ENCODE results near the gene ANKRD18B.
"Not testable (repeated sequence)": the region's sequence is repeated elsewhere in the genome, so short reads cannot be mapped to it uniquely, and the experiment has no call there.

ANKRD18B gene

DNA sequence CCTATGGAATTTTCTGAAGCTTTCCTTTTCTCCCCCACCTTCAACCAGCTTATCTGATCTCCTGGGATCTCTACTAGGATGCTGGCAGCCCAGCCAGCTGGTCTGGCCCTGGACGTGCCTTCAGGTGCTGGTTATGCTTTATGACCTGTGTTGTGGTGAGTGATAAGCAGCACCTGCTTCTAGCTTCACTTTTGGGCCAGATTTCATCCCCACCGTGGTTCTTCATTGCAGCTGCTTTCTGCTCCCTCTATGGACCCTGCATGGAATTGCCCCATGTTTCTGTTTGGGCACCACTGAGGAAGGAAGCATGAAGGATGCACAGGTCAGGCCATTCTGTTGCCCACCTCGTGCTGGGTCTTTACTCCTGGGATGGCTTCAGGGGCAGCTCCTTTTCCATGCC is 80.2 kb downstream of the ANKRD18B start:
- in situ Hi-C loops (cut with MboI; ENCODE audit: low sequenced_read_pairs) = not testable (repeated sequence)

DNA sequence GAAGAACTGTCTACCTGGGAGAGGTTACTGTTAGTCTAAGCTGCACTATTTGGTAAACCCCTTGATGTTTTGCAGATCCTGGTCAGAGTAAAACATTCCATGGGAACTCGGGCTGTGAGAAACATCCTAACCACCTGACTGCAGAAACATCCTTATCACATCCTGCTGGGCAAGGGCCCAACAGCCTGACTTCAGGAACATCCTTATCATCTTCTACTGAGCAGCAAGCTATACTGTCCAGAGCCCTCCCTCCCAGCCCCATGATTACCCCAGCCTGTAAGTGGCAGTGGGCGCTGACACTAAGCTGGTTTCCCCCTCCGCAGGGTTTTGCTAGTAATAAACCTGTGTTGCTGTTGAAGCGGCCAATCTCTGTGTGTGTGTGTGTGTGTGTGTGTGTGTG is 80.9 kb downstream of the ANKRD18B start:
- in situ Hi-C loops (cut with MboI; ENCODE audit: low sequenced_read_pairs) = not testable (repeated sequence)

DNA sequence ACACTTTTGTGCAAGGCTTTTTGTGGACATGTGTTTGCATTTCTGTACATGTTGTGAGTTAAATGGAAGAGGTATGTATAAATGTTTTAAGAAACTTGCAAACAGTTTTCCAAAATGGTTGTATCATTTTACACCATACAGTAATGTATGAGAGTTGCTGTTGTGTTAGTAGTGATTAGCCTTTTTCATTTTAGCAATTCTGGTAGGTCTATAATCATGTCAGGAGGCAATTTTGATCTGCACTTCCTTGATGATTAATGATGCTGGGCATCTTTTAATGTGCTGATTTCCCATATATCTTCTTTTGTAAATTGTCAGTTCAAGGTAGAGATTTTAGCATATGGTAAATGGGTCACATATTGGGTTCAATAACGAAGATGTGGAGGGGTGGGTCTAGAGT is 87.3 kb downstream of the ANKRD18B start:
- in situ Hi-C loops (cut with MboI; ENCODE audit: low sequenced_read_pairs) = no loop called here

DNA sequence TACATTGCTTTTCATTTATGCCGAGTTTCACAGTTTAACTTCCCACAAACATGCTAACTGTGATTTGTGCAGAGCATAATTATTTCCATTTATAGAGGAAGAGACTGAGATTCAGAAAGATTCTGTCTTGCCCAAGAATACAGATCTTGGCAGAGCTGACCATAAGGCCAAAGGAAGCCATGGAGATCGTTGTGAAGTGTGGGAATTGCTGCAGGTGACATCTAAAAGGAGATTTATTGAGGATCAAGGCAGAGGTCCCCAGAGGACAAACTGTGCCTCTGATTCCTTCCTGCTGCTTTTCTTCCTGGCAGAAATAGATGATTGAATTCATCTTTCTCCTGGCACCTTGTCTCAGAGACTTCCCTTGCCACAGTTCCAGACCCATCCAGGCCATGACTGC is 88.4 kb downstream of the ANKRD18B start:
- in situ Hi-C loops (cut with MboI; ENCODE audit: low sequenced_read_pairs) = not testable (repeated sequence)

DNA sequence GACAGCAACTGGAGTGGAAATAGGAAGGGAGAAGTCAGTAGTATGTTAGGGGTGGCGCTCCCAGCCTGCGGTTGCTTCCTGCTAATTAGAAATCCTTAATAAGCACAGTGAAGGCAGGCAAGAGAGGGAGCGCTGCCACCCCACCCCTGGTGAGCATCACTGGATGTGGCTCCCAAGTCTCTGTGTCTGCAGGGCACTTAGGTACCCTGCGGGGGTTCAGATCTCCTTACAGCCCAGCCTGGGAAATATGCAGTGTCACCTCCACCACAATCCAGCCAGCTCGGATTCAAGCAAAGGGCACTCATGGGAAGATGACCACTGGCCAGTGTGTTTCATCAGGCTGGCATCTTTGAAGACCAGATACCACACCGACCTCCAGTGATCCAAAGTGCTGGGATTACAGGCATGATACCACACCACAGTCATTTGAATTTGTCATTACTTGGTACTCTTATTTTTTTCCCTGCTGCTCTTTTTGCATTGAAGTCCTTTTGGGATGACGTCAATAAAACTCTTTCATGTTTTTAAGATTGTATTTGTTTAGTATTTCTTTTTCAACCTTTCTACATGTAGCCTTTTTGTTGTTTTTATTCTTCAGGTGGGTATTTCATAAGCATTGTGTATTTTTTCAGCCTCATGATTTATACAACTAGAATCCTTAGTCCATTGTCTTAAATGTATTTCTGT is 90.1 kb downstream of the ANKRD18B start:
- in situ Hi-C loops (cut with MboI; ENCODE audit: low sequenced_read_pairs) = no loop called here

DNA sequence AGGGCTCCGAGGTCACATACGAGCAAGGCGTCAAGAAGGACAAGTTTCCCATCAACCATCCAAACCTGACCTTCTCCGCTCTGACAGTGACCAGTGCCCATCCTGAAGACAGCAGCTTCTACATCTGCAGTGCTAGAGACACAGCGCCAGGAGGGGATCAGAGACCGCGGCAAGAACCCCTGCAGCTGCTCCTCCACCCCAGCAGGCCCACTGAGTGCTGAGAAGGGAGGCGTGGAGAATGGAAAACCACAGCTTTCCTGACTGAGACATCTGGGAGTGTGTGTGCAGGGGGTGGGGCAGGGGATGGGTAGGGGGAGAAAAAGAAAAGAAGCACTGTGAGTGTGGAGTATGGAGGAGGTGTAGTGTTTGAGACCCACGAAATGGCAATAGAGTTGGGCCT is 94.3 kb downstream of the ANKRD18B start:
- in situ Hi-C loops (cut with MboI; ENCODE audit: low sequenced_read_pairs) = not testable (repeated sequence)

DNA sequence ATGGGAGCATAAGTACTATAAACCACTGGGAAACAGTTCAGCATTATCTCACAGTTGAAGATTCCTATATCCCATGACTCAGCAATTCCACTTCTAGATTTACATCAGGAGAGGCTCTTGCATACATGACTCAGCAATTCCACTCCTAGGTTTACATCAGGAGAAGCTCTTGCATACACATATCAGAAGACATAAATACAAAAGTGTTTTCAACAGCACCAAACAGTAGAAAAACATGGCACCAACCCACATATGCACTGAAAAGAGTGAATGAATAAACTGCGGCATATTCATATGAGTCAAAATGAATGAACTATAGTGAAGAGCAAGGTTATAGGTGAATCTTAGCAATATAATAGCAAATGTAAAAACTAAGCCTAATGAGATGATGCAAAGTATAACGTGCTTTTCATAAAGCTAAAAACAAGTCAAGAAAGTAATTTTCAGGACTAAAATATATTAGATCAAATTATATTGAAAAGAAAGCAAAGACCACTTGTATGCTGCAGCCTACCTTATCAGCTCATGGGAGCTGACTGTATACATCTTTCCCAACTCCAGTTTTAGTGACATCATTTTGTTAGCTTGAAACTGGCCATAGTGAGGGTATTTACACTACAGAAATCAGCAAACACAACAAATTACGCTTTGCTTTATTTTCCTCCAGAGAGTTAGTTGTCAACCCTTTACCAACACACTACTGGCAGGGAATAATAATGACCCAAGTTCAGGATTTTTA is 95.8 kb downstream of the ANKRD18B start:
- in situ Hi-C loops (cut with MboI; ENCODE audit: low sequenced_read_pairs) = no loop called here

DNA sequence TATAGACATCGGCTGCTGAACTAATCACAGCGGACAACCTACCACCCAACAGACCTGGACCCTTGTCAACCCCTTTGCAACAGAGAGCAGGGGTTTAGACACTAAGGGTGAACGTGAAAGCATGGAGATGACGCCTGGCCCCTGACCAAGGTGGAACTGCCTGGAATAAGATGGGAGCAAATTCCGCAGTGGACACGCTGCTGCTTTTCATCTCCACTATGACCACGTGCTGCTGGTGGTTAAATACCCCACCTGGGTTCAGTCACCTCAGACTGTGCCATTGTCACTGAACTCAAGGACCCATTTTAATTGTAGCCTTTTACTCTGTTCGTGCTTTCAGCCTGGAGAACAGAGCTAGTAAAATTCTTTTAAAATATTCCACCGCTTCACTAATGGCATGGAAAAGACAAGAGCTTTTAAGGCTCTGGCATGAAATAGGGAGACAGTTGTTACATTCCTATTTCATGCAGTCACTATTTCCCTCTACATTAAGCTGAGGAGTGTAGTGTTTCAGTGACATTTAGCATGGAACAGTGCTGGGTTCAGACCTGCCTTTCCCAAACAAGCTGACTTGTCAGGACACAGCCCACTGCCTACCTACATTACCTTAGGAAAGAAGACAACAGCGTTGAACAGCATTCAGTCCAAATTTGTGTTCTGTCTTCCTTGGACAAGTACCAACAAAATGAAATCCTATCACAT is 96.8 kb downstream of the ANKRD18B start:
- in situ Hi-C loops (cut with MboI; ENCODE audit: low sequenced_read_pairs) = no loop called here
